Mononuclear cell (primary cell): Measurements from ENCODE around the gene LTBP1. TPM values are rescaled to one million over a fixed set of nuclear protein-coding genes. Genes with fewer than 3 reads are reported as not detected.
"Not testable (repeated sequence)": the region's sequence is repeated elsewhere in the genome, so short reads cannot be mapped to it uniquely, and the experiment has no call there.

Experiments used
- H3K27me3 ChIP-seq: 2 replicates; pipeline ENCODE4 v1.6.0; 2011; ENCODE audit warnings: low read length, control low read depth; ENCODE audit not compliant: insufficient read depth
- H3K4me1 ChIP-seq: 2 replicates; pipeline ENCODE4 v1.5.1; 2011; ENCODE audit warnings: mild to moderate bottlenecking, low read length, control low read depth; ENCODE audit not compliant: insufficient read depth
- H3K4me3 ChIP-seq: 2 replicates; pipeline ENCODE4 v1.5.1; 2011; ENCODE audit warnings: mild to moderate bottlenecking, low read length, moderate library complexity
- H3K9me3 ChIP-seq: 2 replicates; pipeline ENCODE4 v1.5.1; 2011; ENCODE audit warnings: low read depth, mild to moderate bottlenecking, control low read depth, low read length
- total RNA-seq: library from RNA; depleted of rRNA; stranded (reverse); fragments of >200 nt; gene quantifications from one replicate; pipeline ENCODE4 v1.2.3, GENCODE V29; 2012

Gene LTBP1, protein sequence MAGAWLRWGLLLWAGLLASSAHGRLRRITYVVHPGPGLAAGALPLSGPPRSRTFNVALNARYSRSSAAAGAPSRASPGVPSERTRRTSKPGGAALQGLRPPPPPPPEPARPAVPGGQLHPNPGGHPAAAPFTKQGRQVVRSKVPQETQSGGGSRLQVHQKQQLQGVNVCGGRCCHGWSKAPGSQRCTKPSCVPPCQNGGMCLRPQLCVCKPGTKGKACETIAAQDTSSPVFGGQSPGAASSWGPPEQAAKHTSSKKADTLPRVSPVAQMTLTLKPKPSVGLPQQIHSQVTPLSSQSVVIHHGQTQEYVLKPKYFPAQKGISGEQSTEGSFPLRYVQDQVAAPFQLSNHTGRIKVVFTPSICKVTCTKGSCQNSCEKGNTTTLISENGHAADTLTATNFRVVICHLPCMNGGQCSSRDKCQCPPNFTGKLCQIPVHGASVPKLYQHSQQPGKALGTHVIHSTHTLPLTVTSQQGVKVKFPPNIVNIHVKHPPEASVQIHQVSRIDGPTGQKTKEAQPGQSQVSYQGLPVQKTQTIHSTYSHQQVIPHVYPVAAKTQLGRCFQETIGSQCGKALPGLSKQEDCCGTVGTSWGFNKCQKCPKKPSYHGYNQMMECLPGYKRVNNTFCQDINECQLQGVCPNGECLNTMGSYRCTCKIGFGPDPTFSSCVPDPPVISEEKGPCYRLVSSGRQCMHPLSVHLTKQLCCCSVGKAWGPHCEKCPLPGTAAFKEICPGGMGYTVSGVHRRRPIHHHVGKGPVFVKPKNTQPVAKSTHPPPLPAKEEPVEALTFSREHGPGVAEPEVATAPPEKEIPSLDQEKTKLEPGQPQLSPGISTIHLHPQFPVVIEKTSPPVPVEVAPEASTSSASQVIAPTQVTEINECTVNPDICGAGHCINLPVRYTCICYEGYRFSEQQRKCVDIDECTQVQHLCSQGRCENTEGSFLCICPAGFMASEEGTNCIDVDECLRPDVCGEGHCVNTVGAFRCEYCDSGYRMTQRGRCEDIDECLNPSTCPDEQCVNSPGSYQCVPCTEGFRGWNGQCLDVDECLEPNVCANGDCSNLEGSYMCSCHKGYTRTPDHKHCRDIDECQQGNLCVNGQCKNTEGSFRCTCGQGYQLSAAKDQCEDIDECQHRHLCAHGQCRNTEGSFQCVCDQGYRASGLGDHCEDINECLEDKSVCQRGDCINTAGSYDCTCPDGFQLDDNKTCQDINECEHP (N-terminal part only)
- 13.6 TPM for total RNA-seq

DNA sequence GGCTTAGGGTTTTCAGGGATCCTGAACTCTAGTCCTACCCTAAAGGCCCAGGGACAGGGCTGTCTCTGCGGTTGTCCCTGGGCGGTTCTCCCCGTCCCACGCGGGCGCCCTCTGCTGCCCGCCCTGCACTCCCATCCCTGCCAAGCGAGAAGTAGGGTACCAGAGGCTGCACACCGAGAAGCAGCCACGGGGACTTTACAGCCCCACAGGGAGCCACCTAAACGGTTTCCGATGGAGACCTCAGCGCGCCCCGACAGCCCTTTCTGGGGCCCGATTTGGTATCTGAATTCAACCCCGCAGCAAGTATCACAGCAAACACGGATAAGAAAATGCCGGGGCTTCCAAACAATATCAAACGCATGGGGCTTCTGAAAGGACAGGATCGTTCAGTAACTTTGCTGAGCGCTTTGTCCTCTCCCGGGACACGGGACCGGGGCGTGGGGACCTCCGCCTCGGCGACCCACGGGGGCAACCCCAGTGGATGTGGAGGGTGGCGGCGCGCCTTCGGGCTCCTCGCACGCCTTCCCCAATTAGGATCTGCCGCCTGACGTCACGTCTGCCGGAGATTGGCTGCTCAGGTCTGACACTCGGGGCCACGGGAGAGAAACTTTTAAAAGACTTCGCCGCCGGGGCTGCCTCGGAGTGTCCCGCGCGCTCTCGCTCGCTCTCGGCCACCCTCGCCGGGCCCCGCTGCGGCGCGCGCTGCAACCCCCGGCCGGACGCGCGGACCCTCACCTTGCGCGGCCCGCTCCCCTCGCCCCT is at the start of gene LTBP1:
Gene LTBP1, plus strand, starts transcription at position 640 of the 762 bp plus-strand sequence. CDS start 372 bp downstream, outside the sequence.
- H3K27me3 ChIP-seq: peaks cover 42% of the 10 kb centered on the region
- H3K4me3 ChIP-seq: peak within 1 kb of the TSS; percentile 37
- peaks cover 22% of the 10 kb centered on the region for H3K4me1 ChIP-seq
- H3K9me3 ChIP-seq: no peaks in the 10 kb centered on the region

DNA sequence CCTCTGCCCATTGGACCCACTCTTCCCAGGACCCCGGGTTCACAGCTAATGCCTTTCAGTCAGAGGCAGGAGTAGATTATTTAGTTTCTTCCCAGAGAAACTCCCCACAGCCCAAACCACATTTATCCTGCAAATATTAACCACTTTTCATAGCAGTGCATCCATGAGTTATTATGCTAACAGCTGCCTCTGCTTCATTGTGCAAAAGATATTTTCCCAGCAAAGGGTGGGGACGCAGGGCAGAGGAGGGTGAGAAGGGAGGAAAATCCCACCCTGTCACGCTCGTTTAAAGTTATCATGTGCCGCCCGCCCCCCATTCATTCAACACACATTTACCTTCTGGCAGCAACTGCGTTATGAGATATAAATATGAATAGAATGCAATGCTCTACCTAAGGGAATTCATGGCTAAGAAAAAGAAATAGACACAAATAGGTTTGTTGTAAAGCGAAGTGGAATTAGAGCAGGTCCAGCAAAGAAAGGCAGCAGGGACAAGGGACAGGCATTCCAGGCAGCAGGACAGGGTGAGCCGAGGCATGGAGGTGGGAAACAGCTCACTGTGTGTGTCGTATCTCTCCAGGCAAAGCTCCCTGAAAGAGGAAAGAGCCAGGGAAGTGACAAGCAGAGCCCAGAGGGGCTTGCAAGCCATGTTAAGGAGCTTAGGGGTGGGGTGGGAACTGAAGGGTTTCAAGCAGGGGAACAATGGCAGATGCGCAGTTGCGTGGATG is 46.3 kb upstream of the LTBP1 start:
- Histone ChIP-seq H3K9me3 (no peaks in the 10 kb centered on the region), H3K4me3 (no peak overlapping the region), H3K27me3 (no peaks in the 10 kb centered on the region), H3K4me1 (peaks cover 6% of the 10 kb centered on the region)

DNA sequence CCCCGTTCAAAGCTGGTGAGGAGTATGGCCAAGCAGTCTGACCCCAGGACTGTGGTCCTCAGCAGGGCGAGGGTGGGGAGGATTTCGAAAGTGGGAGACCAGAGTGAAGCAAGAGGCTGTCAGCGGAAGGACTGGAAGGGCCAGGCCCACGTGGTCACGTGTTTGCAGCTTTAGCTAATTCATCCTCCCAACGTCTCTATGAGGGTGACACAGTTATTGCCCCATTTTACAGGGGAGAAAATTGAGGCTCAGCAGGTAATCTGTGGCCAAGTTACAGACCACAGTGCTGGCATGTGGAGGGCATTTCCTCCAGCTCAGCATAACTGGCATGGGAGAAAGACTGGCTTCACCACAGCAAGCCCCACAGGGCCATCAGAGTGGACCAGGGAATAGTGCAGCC is 45.4 kb upstream of the LTBP1 start:
- H3K27me3 ChIP-seq: no peaks in the 10 kb centered on the region
- no peak overlapping the region for H3K4me3 ChIP-seq
- H3K4me1 ChIP-seq: peaks cover 6% of the 10 kb centered on the region
- H3K9me3 ChIP-seq: no peaks in the 10 kb centered on the region

DNA sequence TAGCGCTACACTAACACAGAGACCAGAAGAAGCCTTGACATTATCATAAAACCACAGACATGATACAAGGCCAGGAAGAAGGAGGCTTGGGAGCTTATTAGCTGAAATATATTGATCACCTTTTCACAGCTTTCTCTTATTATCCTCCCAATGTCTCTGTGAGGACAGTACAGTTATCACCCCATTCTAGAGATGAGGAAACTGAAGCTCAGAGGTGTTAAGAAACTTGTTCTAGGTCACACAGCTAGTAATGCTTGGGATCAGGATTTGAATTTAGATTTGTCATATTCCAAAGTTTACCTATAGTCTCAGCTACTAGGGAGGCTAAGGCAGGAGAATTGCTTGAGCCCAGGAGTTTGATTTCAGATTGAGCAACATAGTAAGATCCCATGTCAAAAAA is 44.6 kb upstream of the LTBP1 start:
- no peak overlapping the region for H3K4me3 ChIP-seq
- H3K9me3 ChIP-seq: no peaks in the 10 kb centered on the region
- no peaks in the 10 kb centered on the region for H3K27me3 ChIP-seq
- peaks cover 6% of the 10 kb centered on the region for H3K4me1 ChIP-seq

DNA sequence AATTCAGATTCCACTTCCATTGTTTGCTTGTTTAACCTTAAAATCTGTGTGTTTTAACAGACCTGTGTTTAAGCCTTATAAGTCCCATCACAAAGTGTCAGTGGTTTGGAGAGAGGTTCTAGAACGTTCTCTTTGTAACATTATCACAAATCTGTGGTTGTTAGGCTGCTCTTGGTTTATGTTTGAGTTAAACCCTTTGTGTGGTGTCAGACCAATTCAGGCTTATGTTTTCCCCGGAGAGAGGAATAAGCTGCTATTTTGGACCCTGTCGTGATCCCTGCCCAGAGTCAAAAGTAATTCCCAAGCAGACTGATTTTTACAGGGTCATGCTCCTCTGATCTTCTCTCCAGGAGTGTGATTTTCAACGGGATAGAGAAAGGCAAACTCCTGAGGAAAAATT is 43.8 kb upstream of the LTBP1 start:
- Histone ChIP-seq H3K27me3 (no peaks in the 10 kb centered on the region), H3K4me1 (peaks cover 6% of the 10 kb centered on the region), H3K4me3 (no peak overlapping the region), H3K9me3 (no peaks in the 10 kb centered on the region)

DNA sequence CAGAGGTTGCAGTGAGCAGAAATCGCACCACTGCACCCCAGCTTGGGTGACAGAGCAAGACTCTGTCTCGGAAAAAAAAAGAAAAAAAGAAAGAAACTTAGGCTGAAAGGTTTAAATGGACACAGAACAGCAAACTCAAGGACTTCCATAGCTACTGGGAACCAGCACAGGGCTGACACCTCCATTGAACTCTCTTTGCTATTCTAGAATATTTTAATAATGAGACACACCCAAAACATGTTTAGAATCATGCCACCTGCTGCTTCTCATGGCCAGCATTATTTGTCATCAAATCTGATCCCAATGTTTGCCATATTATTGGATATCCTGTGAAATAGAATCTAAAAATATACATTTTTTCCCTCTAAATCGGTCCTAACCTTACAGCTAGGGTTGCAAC is 42.7 kb upstream of the LTBP1 start:
- H3K27me3 ChIP-seq: no peaks in the 10 kb centered on the region
- H3K9me3 ChIP-seq: no peaks in the 10 kb centered on the region
- no peak overlapping the region for H3K4me3 ChIP-seq
- H3K4me1 ChIP-seq: peaks cover 6% of the 10 kb centered on the region

DNA sequence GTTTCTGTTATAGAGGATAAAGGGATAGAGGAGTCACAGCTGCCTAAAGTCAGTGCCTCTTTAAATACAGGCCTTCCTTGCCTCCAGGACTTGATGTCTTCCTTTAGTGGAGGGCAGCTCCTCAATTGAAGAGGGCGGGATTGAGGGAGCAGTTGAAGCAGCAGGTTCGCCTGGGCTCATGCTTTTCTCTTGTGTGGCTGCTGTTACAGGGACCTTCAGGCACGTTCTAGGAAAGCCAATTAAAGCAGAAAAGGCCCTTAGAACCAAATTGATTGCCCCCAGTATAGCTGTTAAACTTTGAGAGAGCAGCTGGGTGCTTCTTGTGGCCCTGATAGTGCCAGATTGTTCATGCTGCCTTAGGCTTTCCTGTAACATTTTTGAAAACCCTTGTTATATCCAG is 42.0 kb upstream of the LTBP1 start:
- H3K27me3 ChIP-seq: no peaks in the 10 kb centered on the region
- H3K9me3 ChIP-seq: no peaks in the 10 kb centered on the region

DNA sequence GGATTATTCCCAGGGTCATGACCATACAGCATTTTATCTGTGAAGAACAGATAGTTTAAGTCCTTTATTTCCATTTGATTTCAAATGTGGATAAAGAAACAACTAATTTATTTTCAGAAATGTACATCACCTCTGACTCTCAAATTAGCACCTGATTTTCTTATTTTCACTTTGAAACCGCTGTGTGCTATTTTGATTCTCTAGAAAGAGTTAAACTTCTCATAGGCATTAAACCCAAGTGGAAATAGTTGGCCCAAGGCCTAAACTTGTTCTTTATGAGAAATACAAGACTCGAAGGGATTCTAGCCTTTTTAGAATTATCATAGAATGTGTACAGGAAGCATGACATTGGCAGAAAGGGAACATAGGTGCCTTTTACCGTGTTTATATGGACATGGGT is 41.5 kb upstream of the LTBP1 start:
- Histone ChIP-seq H3K27me3 (no peaks in the 10 kb centered on the region), H3K4me1 (peaks cover 6% of the 10 kb centered on the region), H3K4me3 (no peak overlapping the region), H3K9me3 (no peaks in the 10 kb centered on the region)

More for the DNA sequence above, 42.0 kb upstream of the LTBP1 start:
- Histone ChIP-seq H3K4me3 (no peak overlapping the region), H3K4me1 (peaks cover 6% of the 10 kb centered on the region)

DNA sequence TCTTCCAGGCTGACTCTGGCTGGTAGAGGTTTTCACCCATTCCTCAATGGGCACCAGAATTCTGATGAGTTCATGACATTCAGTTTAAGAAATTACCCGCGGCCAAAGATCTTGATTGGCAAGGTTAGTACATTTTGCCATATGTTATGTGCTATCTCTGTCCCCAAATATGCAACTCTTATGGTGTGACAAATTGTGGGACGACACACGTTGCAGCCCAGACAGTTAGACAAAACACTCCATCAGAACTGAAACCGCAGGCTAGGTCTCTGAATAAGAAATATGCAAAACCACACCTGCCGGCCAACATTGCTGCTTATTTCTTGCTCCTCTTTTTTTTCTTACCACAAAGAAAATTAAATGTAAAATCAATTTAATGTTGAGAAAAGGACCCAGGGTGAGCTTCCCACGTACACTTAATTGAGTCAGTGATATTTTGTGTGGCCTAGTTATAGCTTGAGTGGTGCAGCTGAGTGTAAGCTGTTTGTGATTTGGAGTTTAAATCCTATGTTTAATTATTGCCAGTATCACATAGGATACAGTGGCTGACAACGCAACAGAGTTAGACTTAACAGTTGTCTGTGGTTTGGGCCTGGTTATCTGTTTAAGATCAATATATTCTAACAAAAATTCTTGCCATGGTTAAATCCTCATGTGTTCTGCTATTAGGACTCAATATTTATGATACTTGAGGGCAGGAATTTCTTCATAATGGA is 35.7 kb upstream of the LTBP1 start:
- Histone ChIP-seq H3K9me3 (no peaks in the 10 kb centered on the region), H3K4me3 (no peak overlapping the region), H3K4me1 (no peaks in the 10 kb centered on the region), H3K27me3 (no peaks in the 10 kb centered on the region)

DNA sequence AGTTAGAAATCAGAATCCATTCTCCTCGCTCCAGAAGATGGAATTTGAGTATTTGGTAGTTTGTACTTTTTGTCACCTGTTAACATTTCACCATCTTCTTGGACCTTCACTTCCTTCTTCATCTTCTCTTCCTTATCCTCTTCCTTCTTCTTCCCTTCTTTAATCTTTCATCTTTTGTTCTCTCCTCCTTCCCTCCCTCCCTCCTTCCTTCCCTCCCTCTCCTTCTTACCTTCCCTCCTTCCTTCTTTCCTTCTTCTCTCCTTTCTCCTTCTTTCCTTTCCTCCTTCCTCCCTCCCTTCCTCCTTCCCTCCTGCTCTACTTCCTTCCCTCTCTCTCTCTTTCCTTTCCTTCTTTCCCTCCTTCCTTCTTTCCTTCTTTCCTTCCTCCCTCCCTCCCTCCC is 31.1 kb upstream of the LTBP1 start:
- Histone ChIP-seq H3K9me3 (no peaks in the 10 kb centered on the region), H3K4me3 (no peak overlapping the region), H3K27me3 (no peaks in the 10 kb centered on the region), H3K4me1 (no peaks in the 10 kb centered on the region)

DNA sequence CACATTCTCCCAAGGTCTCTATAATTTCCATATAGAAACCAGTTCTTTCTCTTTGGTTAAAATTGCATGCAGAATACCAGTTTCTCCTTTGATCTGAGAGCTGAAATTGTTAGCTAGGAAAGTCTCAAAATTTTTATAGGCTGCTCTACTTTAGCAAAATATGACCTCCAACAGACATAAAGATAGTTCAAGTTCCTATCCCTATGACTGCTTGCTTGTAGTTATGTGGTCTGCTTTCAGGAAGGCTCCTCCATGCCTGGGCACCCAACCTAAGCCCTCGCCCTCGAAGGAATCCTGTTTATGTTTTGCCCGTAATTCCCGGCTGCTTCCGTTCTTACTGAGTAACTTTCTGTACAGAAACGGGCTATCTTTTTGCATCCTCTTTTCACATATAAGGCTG is 28.0 kb upstream of the LTBP1 start:
- Histone ChIP-seq H3K9me3 (no peaks in the 10 kb centered on the region), H3K27me3 (peaks cover 2% of the 10 kb centered on the region), H3K4me1 (no peaks in the 10 kb centered on the region), H3K4me3 (no peak overlapping the region)

DNA sequence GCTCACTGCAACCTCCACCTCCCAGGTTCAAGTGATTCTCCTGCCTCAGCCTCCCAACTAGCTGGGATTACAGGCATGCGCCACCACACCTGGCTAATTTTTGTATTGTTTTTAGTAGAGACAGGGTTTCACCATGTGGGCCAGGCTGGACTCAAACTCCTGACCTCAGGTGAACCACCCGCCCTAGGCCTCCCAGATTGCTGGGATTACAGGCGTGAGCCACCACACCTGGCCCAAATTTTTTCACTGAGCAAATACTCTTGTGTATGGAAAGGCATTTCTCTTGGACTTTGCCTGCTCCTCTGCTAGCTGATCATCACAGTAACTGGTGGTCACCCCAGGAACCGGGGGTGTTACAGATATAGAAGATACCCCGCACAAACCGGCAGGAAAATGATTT is 26.9 kb upstream of the LTBP1 start:
- not testable (repeated sequence) for H3K4me3 ChIP-seq, H3K9me3 ChIP-seq, H3K4me1 ChIP-seq, H3K27me3 ChIP-seq

DNA sequence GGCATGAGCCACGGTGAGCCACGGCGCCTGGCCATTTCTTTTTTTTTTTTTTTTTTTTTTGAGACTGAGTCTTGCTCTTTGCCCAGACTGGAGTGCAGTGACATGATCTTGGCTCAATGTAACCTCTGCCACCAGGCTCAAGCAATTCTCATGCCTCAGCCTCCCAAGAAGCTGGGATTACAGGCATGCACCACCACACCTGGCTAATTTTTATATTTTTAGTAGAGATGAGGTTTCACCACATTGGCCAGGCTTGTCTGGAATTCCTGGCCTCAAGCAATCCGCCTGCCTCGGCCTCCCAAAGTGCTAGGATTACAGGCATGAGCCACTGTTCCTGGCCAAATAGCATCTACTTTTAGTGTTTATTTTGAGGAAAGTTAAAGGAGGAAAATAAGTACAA is 25.3 kb upstream of the LTBP1 start:
- H3K27me3 ChIP-seq, H3K9me3 ChIP-seq, H3K4me3 ChIP-seq, H3K4me1 ChIP-seq: not testable (repeated sequence)
